Progenitor cell of endocrine pancreas (in vitro differentiated cells): ENCODE data around the gene DUOX1. TPM values are rescaled to one million over a fixed set of nuclear protein-coding genes. Genes with fewer than 3 reads are reported as not detected.

Experiments
- DNase-seq: peaks from one replicate; pipeline ENCODE4 v3.0.0; 2021; ENCODE audit warnings: low spot score; ENCODE audit not compliant: unreplicated experiment
- H3K27ac Mint-ChIP-seq: 2 replicates; pipeline ENCODE4 v1.8.0; 2021; ENCODE audit warnings: mild to moderate bottlenecking, moderate library complexity, mixed read lengths
- H3K27me3 Mint-ChIP-seq: 2 replicates; pipeline ENCODE4 v1.8.0; 2021; ENCODE audit warnings: mixed read lengths
- H3K36me3 Mint-ChIP-seq: 2 replicates; pipeline ENCODE4 v1.8.0; 2022; ENCODE audit warnings: mixed read lengths; ENCODE audit not compliant: insufficient read depth
- H3K4me1 Mint-ChIP-seq: 2 replicates; pipeline ENCODE4 v1.8.0; 2021; ENCODE audit warnings: low read depth, mixed read lengths
- H3K4me3 Mint-ChIP-seq: 2 replicates; pipeline ENCODE4 v1.8.0; 2021; ENCODE audit warnings: low read depth, mild to moderate bottlenecking, moderate library complexity, mixed read lengths
- H3K9me3 Mint-ChIP-seq: 2 replicates; pipeline ENCODE4 v1.8.0; 2021; ENCODE audit warnings: low read depth, mixed read lengths
- CTCF ChIP-seq: fragments of 200-600 bp; sonication (generic); IDR thresholded peaks from one replicate; pipeline ENCODE4 v1.5.0; 2021; ENCODE audit warnings: antibody characterized with exemption, mild to moderate bottlenecking; ENCODE audit not compliant: unreplicated experiment
- total RNA-seq: library from RNA; stranded (reverse); gene quantifications from 2 replicates; pipeline ENCODE4 v1.2.1, GENCODE V29; 2021

Gene DUOX1
- total RNA-seq, 1 donor from 2014 or later = 1.4 TPM

- no peak overlapping the region for H3K27ac Mint-ChIP-seq
- no peak for DNase-seq
- H3K27me3 Mint-ChIP-seq = peaks cover 63% of the 10 kb centered on the region
- no peak for TF ChIP-seq CTCF
- no peaks in the 10 kb centered on the region for H3K36me3 Mint-ChIP-seq
- no peak overlapping the region for H3K4me3 Mint-ChIP-seq
- peaks cover 1% of the 10 kb centered on the region for H3K4me1 Mint-ChIP-seq
- H3K9me3 Mint-ChIP-seq = no peaks in the 10 kb centered on the region
Observed at GRCh38 chr15:45120081-45120972, 9.5 kb upstream of the DUOX1 start.

- Mint-ChIP-seq H3K27ac (no peak overlapping the region), H3K4me3 (no peak overlapping the region), H3K36me3 (no peaks in the 10 kb centered on the region), H3K9me3 (no peaks in the 10 kb centered on the region), H3K27me3 (peaks cover 63% of the 10 kb centered on the region), H3K4me1 (peaks cover 1% of the 10 kb centered on the region)
- no peak for DNase-seq
- no peak for TF ChIP-seq CTCF
Observed at GRCh38 chr15:45121020-45121419, 8.8 kb upstream of the DUOX1 start.

GRCh38 chr15:45121706-45122417, 7.9 kb upstream of the DUOX1 start:
- H3K4me1 Mint-ChIP-seq = peaks cover 1% of the 10 kb centered on the region
- H3K4me3 Mint-ChIP-seq = no peak overlapping the region
- no peaks in the 10 kb centered on the region for H3K36me3 Mint-ChIP-seq
- no peak overlapping the region for H3K27ac Mint-ChIP-seq
- no peaks in the 10 kb centered on the region for H3K9me3 Mint-ChIP-seq
- no peak for DNase-seq
- no peak for TF ChIP-seq CTCF
- peaks cover 64% of the 10 kb centered on the region for H3K27me3 Mint-ChIP-seq

- Mint-ChIP-seq H3K9me3 (no peaks in the 10 kb centered on the region), H3K4me3 (no peak overlapping the region), H3K27ac (no peak overlapping the region), H3K36me3 (no peaks in the 10 kb centered on the region), H3K4me1 (peaks cover 1% of the 10 kb centered on the region), H3K27me3 (peaks cover 64% of the 10 kb centered on the region)
- no peak for DNase-seq
- no peak for TF ChIP-seq CTCF
Observed at GRCh38 chr15:45122719-45123118, 7.1 kb upstream of the DUOX1 start.

- TF ChIP-seq CTCF = no peak
- Mint-ChIP-seq H3K4me1 (peaks cover under 1% of the 10 kb centered on the region), H3K27me3 (peaks cover 64% of the 10 kb centered on the region), H3K36me3 (no peaks in the 10 kb centered on the region), H3K4me3 (no peak overlapping the region), H3K9me3 (no peaks in the 10 kb centered on the region), H3K27ac (no peak overlapping the region)
- DNase-seq = no peak
Observed at GRCh38 chr15:45123397-45123796, 6.4 kb upstream of the DUOX1 start.
